K562 (cell line): ENCODE data around the gene SPINT3. TPM values are rescaled to one million over a fixed set of nuclear protein-coding genes. Genes with fewer than 3 reads are reported as not detected.

ENCODE experiments used
- ATAC-seq: fragments of 200-7000 bp; cut with Tn5 transposase; 3 replicates; pipeline ENCODE4 v1.9.1; 2020; ENCODE audit warnings: moderate library complexity
- BruUV-seq: library from RNA; stranded (reverse); fragments of 400-500 nt; replicated peaks from 2 replicates; lab custom pipeline; 2021; lab: Mats Ljungman, UMichigan
- CTCF ChIA-PET: fragments of 300-600 bp; formaldehyde crosslinking; extraction: SDS; loops from one replicate; lab custom pipeline; 2021; ENCODE audit warnings: low intra/inter-chr PET ratio; lab: Yijun Ruan, JAX
- POLR2A ChIA-PET: fragments of 300-600, 350-650 bp; sonication (Branson Sonifier 250); formaldehyde crosslinking; extraction: SDS; loops from one replicate; lab custom pipeline; 2021; ENCODE audit warnings: antibody characterized with exemption, inconsistent platforms; lab: Yijun Ruan, JAX
- DNase-seq, 4 experiments: peaks; one replicate each; pipeline versions ENCODE4 v3.0.0 to v3.0.0-alpha.2; 2011 to 2018; ENCODE audit warnings: low spot score in 3 of 4, mixed read lengths in 3 of 4; ENCODE audit errors: extremely low read depth in 1 of 4
- FAIRE-seq: peaks from 2 replicates; lab custom pipeline; 2011; peaks lifted over from hg19 to GRCh38; lab: Jason Lieb, UNC
- H2AFZ ChIP-seq: 2 replicates; pipeline ENCODE4 v1.6.0; 2011; ENCODE audit warnings: low read depth, low read length, control low read depth, inconsistent platforms
- H3K27ac ChIP-seq: fragments of 200-600 bp; 3 replicates; pipeline ENCODE4 v1.8.0; 2011; ENCODE audit warnings: low read depth, mild to moderate bottlenecking, control low read depth, inconsistent platforms, low read length, moderate library complexity, mixed read lengths; ENCODE audit errors: extremely low read depth
- H3K27me3 ChIP-seq, 2 experiments: fragments of 300-600 bp in 1 of 2; 2 replicates in 1 of 2; 3 replicates in 1 of 2; pipeline versions ENCODE4 v1.6.0 to v1.8.0; 2011; ENCODE audit warnings: inconsistent platforms in 2 of 2, low read length in 2 of 2, mild to moderate bottlenecking in 1 of 2, mixed read lengths in 1 of 2, moderate library complexity in 1 of 2; ENCODE audit not compliant: control insufficient read depth in 2 of 2, insufficient read depth in 2 of 2
- H3K36me3 ChIP-seq: fragments of 300-600 bp; 3 replicates; pipeline ENCODE4 v1.8.0; 2011; ENCODE audit warnings: mild to moderate bottlenecking, low read length, inconsistent platforms; ENCODE audit not compliant: control insufficient read depth, insufficient read depth
- H3K4me1 ChIP-seq, 2 experiments: fragments of 200-600 bp in 1 of 2; replicated peaks in 1 of 2; 2 replicates in 1 of 2; 3 replicates in 1 of 2; pipeline versions ENCODE4 v1.5.1 to v1.8.0; 2011; ENCODE audit warnings: inconsistent platforms in 2 of 2, low read length in 2 of 2, mild to moderate bottlenecking in 1 of 2, mixed read lengths in 1 of 2, moderate library complexity in 1 of 2; ENCODE audit not compliant: control insufficient read depth in 2 of 2, insufficient read depth in 2 of 2
- H3K4me2 ChIP-seq: 2 replicates; pipeline ENCODE4 v1.6.1; 2011; ENCODE audit warnings: low read length, control low read depth, inconsistent platforms, mixed read lengths; ENCODE audit not compliant: insufficient read depth
- H3K4me3 ChIP-seq: fragments of 200-600 bp; sonication (generic), shearing (Covaris generic); 2 replicates; pipeline ENCODE4 v1.5.1; 2016; ENCODE audit warnings: control low read depth, inconsistent platforms
- H3K79me2 ChIP-seq: fragments of 200-600 bp; 3 replicates; pipeline ENCODE4 v1.8.0; 2011; ENCODE audit warnings: low read length, inconsistent platforms; ENCODE audit not compliant: control insufficient read depth, insufficient read depth
- H3K9ac ChIP-seq, 2 experiments: 2 replicates each; pipeline versions ENCODE4 v1.6.0 to v1.6.1; 2011; ENCODE audit warnings: low read depth in 2 of 2, low read length in 2 of 2, control low read depth in 1 of 2, inconsistent platforms in 1 of 2, mild to moderate bottlenecking in 1 of 2, mixed read lengths in 1 of 2; ENCODE audit not compliant: insufficient read depth in 1 of 2
- H3K9me1 ChIP-seq: one replicate; pipeline ENCODE4 v1.6.0; 2011; ENCODE audit warnings: inconsistent platforms, mild to moderate bottlenecking, low read length, moderate library complexity; ENCODE audit not compliant: control insufficient read depth, insufficient read depth
- H3K9me3 ChIP-seq: replicated peaks from 2 replicates; pipeline ENCODE4 v1.5.1; 2011; ENCODE audit warnings: low read depth, low read length, inconsistent platforms; ENCODE audit not compliant: control insufficient read depth, insufficient read depth
- H4K20me1 ChIP-seq: replicated peaks from 2 replicates; pipeline ENCODE4 v1.6.1; 2011; ENCODE audit warnings: low read length, inconsistent platforms, mixed read lengths; ENCODE audit not compliant: control insufficient read depth, insufficient read depth
- NR3C1 ChIP-seq: sonication (generic); formaldehyde crosslinking; IDR thresholded peaks from 2 replicates; pipeline ENCODE4 v1.8.1; 2022; ENCODE audit warnings: missing genetic modification reagents
- PPARD ChIP-seq: fragments of 250-450 bp; sonication (Bioruptor Pico); IDR thresholded peaks from 2 replicates; pipeline ENCODE4 v1.8.0; 2022; ENCODE audit warnings: inconsistent platforms, mild to moderate bottlenecking, moderate library complexity
- PYGO2 ChIP-seq: fragments of 450-650 bp; IDR thresholded peaks from 2 replicates; pipeline ENCODE4 v1.6.1; 2016; ENCODE audit warnings: mild to moderate bottlenecking, missing genetic modification characterization, moderate library complexity, missing compliant biosample characterization
- RFX1 ChIP-seq: fragments of 450-650 bp; IDR thresholded peaks from 2 replicates; pipeline ENCODE4 v1.6.1; 2016; ENCODE audit warnings: mild to moderate bottlenecking, moderate library complexity
- SRSF9 ChIP-seq: fragments of 200-400 bp; formaldehyde crosslinking; IDR thresholded peaks from 2 replicates; pipeline ENCODE4 v1.6.1; 2017; ENCODE audit warnings: low read depth, low read length, borderline replicate concordance
- WGBS: fragments of 100-300 bp; shearing (Covaris generic); methylation state at CpG from one replicate; pipeline ENCODE4 v1.1.6; 2016; ENCODE audit warnings: low coverage, mixed read lengths; ENCODE audit not compliant: insufficient coverage; ENCODE audit errors: missing lambda C conversion rate; 5-methylcytosine and 5-hydroxymethylcytosine counted together
- in situ Hi-C: fragments of 300-500 bp; cut with MboI; formaldehyde crosslinking; loops from 4 replicates; pipeline ENCODE4 v1.15.0; 2018; ENCODE audit warnings: inconsistent platforms, mixed read lengths
- intact Hi-C: fragments of 100-400 bp; cut with micrococcal nuclease; formaldehyde crosslinking; loops from 2 replicates; pipeline ENCODE4 v1.14.2; 2022
- polyA plus RNA-seq, 8 experiments: library from polyadenylated mRNA; depleted of rRNA in 4 of 8; stranded (reverse) in 5 of 8; unstranded in 3 of 8; fragments of >200 nt; fragmentation: Nextera tagmentation in 2 of 8; fragmentation: Illumina TruSeq in 1 of 8; extraction: Ambion mirVana in 2 of 8; extraction: Trizol in 1 of 8; gene quantifications; 2 replicates each; pipeline versions ENCODE4 v1.2.1 to v1.2.3, GENCODE V29; 2011 to 2014; ENCODE audit warnings: inconsistent platforms in 1 of 8, missing spikeins in 1 of 8
- total RNA-seq, 7 experiments: library from RNA; depleted of rRNA in 6 of 7; stranded (reverse); fragments of >200 nt in 6 of 7; fragmentation: Illumina TruSeq in 2 of 7; extraction: Trizol in 2 of 7; gene quantifications; 2 replicates each; pipeline versions ENCODE4 v1.2.1 to v1.2.3, GENCODE V29; 2011 to 2021; ENCODE audit warnings: low replicate concordance in 1 of 7
- TF ChIP-seq, protein P1 (sequence below): fragments of 250-450 bp; sonication (Bioruptor Pico); IDR thresholded peaks from 2 replicates; pipeline ENCODE4 v1.8.0; 2022; ENCODE audit warnings: moderate library complexity, mild to moderate bottlenecking, inconsistent platforms

SPINT3 gene
- total and polyA plus RNA-seq, 9 of the 15 experiments (the other 6 are each of a cell fraction or from before 2014, with no cell fraction given): not detected

- no peaks in the 10 kb centered on the region; the same call in 1 of the 2 replicates for H4K20me1 ChIP-seq
- H2AFZ ChIP-seq: no peak overlapping the region
- no peaks in the 10 kb centered on the region for H3K36me3 ChIP-seq
- H3K9me1 ChIP-seq: no peaks in the 10 kb centered on the region
- ChIA-PET POLR2A (no interaction called here), CTCF (no interaction called here)
- no peak overlapping the region for H3K4me2 ChIP-seq
- TF ChIP-seq PYGO2 (tag): no peak
- TF ChIP-seq SRSF9: no peak
- no peak for TF ChIP-seq PPARD (CRISPR knock-in tag)
- TF ChIP-seq, protein P1, sequence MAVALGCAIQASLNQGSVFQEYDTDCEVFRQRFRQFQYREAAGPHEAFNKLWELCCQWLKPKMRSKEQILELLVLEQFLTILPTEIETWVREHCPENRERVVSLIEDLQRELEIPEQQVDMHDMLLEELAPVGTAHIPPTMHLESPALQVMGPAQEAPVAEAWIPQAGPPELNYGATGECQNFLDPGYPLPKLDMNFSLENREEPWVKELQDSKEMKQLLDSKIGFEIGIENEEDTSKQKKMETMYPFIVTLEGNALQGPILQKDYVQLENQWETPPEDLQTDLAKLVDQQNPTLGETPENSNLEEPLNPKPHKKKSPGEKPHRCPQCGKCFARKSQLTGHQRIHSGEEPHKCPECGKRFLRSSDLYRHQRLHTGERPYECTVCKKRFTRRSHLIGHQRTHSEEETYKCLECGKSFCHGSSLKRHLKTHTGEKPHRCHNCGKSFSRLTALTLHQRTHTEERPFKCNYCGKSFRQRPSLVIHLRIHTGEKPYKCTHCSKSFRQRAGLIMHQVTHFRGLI (CRISPR knock-in tag): no peak
- TF ChIP-seq RFX1: 0 out of 2 replicates have a peak, but pooled peaks have one; percentile 20
- TF ChIP-seq NR3C1 (CRISPR knock-in tag): no peak
- no peaks in the 10 kb centered on the region for H3K4me1 ChIP-seq
- no TSS peak for BruUV-seq
- no peak for FAIRE-seq
- in situ Hi-C loops (no loop called here), intact Hi-C loops (no loop called here)
- no peaks in the 10 kb centered on the region for H3K79me2 ChIP-seq
- no peaks in the 10 kb centered on the region for H3K9me3 ChIP-seq
- H3K9ac ChIP-seq: no peak overlapping the region
- ATAC-seq: no peak
- 0% methylated on average over 1 of the region's 1 CpG for WGBS
- peaks cover 11 to 40% of the 10 kb centered on the region in 2 experiments; a peak in 4 of 5 replicates for H3K27me3 ChIP-seq
- H3K27ac ChIP-seq: no peak overlapping the region
- no peak for DNase-seq
- no peak overlapping the region for H3K4me3 ChIP-seq
Measured at GRCh38 chr20:45489083-45489531, 26.3 kb downstream of the SPINT3 start.
